Measurements from ENCODE around the gene CIT.

CIT gene

GRCh38 chr12:119836781-119837180, 40.3 kb downstream of the CIT start:
- Mint-ChIP-seq H3K27me3 (no peaks in the 10 kb centered on the region), H3K4me1 (no peaks in the 10 kb centered on the region), H3K9me3 (peaks cover 5% of the 10 kb centered on the region), H3K36me3 (ENCODE audit: low read depth) (peaks cover 16% of the 10 kb centered on the region), H3K4me3 (no peak overlapping the region), H3K27ac (no peak overlapping the region)
- ATAC-seq (no peak), DNase-seq (no peak)

- H3K9me3 Mint-ChIP-seq, result no peaks in the 10 kb centered on the region
- ATAC-seq (no peak), DNase-seq (no peak)
- no peak overlapping the region for H3K27ac Mint-ChIP-seq
- no peak overlapping the region for H3K4me3 Mint-ChIP-seq
- H3K36me3 Mint-ChIP-seq (ENCODE audit: low read depth), result peaks cover 12% of the 10 kb centered on the region
- H3K4me1 Mint-ChIP-seq, result no peaks in the 10 kb centered on the region
- H3K27me3 Mint-ChIP-seq, result no peaks in the 10 kb centered on the region
Observed at GRCh38 chr12:119835068-119835467, 42.1 kb downstream of the CIT start.

GRCh38 chr12:119829439-119829838, 47.7 kb downstream of the CIT start:
- H3K27ac Mint-ChIP-seq, result no peak overlapping the region
- DNase-seq (no peak), ATAC-seq (no peak)
- peaks cover 21% of the 10 kb centered on the region for H3K36me3 Mint-ChIP-seq (ENCODE audit: low read depth)
- peaks cover 3% of the 10 kb centered on the region for H3K9me3 Mint-ChIP-seq
- H3K27me3 Mint-ChIP-seq, result no peaks in the 10 kb centered on the region
- H3K4me1 Mint-ChIP-seq, result peaks cover 3% of the 10 kb centered on the region
- no peak overlapping the region for H3K4me3 Mint-ChIP-seq

- H3K4me3 Mint-ChIP-seq, result no peak overlapping the region
- peaks cover 3% of the 10 kb centered on the region for H3K4me1 Mint-ChIP-seq
- peaks cover 16% of the 10 kb centered on the region for H3K36me3 Mint-ChIP-seq (ENCODE audit: low read depth)
- DNase-seq (no peak), ATAC-seq (no peak)
- no peak overlapping the region for H3K27ac Mint-ChIP-seq
- H3K27me3 Mint-ChIP-seq, result no peaks in the 10 kb centered on the region
- H3K9me3 Mint-ChIP-seq, result peaks cover 3% of the 10 kb centered on the region
Observed at GRCh38 chr12:119828300-119828699, 48.8 kb downstream of the CIT start.

GRCh38 chr12:119827760-119828159, 49.4 kb downstream of the CIT start:
- Mint-ChIP-seq H3K27me3 (no peaks in the 10 kb centered on the region), H3K27ac (no peak overlapping the region), H3K4me3 (no peak overlapping the region), H3K36me3 (ENCODE audit: low read depth) (peaks cover 15% of the 10 kb centered on the region), H3K9me3 (peaks cover 3% of the 10 kb centered on the region), H3K4me1 (peaks cover 3% of the 10 kb centered on the region)
- ATAC-seq (no peak), DNase-seq (no peak)

GRCh38 chr12:119826661-119827445, 50.3 kb downstream of the CIT start:
- Mint-ChIP-seq H3K4me3 (no peak overlapping the region), H3K27ac (no peak overlapping the region), H3K36me3 (ENCODE audit: low read depth) (peaks cover 15% of the 10 kb centered on the region), H3K4me1 (peaks cover 3% of the 10 kb centered on the region), H3K9me3 (peaks cover 3% of the 10 kb centered on the region), H3K27me3 (no peaks in the 10 kb centered on the region)
- no peak for DNase-seq
- ATAC-seq, result no peak

- Mint-ChIP-seq H3K9me3 (peaks cover 3% of the 10 kb centered on the region), H3K4me1 (peaks cover 3% of the 10 kb centered on the region), H3K27ac (no peak overlapping the region), H3K4me3 (no peak overlapping the region), H3K36me3 (ENCODE audit: low read depth) (peaks cover 15% of the 10 kb centered on the region), H3K27me3 (no peaks in the 10 kb centered on the region)
- no peak for ATAC-seq
- no peak for DNase-seq
Observed at GRCh38 chr12:119825262-119825661, 51.9 kb downstream of the CIT start.

- no peaks in the 10 kb centered on the region for H3K4me1 Mint-ChIP-seq
- no peaks in the 10 kb centered on the region for H3K27me3 Mint-ChIP-seq
- H3K4me3 Mint-ChIP-seq, result no peak overlapping the region
- H3K27ac Mint-ChIP-seq, result no peak overlapping the region
- no peak for ATAC-seq
- H3K9me3 Mint-ChIP-seq, result no peaks in the 10 kb centered on the region
- no peak for DNase-seq
- H3K36me3 Mint-ChIP-seq (ENCODE audit: low read depth), result peaks cover 14% of the 10 kb centered on the region
Observed at GRCh38 chr12:119822046-119822445, 55.1 kb downstream of the CIT start.

- H3K9me3 Mint-ChIP-seq, result no peaks in the 10 kb centered on the region
- no peaks in the 10 kb centered on the region for H3K27me3 Mint-ChIP-seq
Observed at GRCh38 chr12:119819322-119819721, 57.8 kb downstream of the CIT start.

GRCh38 chr12:119817546-119818343, 59.4 kb downstream of the CIT start:
- DNase-seq (no peak), ATAC-seq (no peak)
- Mint-ChIP-seq H3K36me3 (ENCODE audit: low read depth) (peaks cover 7% of the 10 kb centered on the region), H3K4me3 (no peak overlapping the region), H3K27ac (no peak overlapping the region), H3K9me3 (no peaks in the 10 kb centered on the region), H3K27me3 (no peaks in the 10 kb centered on the region), H3K4me1 (no peaks in the 10 kb centered on the region)

More at GRCh38 chr12:119819322-119819721, 57.8 kb downstream of the CIT start:
- DNase-seq (no peak), ATAC-seq (no peak)
- Mint-ChIP-seq H3K4me1 (no peaks in the 10 kb centered on the region), H3K4me3 (no peak overlapping the region), H3K36me3 (ENCODE audit: low read depth) (peaks cover 9% of the 10 kb centered on the region), H3K27ac (no peak overlapping the region)

- Mint-ChIP-seq H3K36me3 (ENCODE audit: low read depth) (peaks cover 13% of the 10 kb centered on the region), H3K9me3 (peaks cover 8% of the 10 kb centered on the region), H3K27me3 (no peaks in the 10 kb centered on the region), H3K4me3 (no peak overlapping the region), H3K27ac (no peak overlapping the region), H3K4me1 (no peaks in the 10 kb centered on the region)
- DNase-seq (no peak), ATAC-seq (no peak)
Observed at GRCh38 chr12:119809023-119809422, 68.1 kb downstream of the CIT start.

GRCh38 chr12:119808441-119808840, 68.7 kb downstream of the CIT start:
- Mint-ChIP-seq H3K4me3 (no peak overlapping the region), H3K27me3 (no peaks in the 10 kb centered on the region), H3K9me3 (peaks cover 8% of the 10 kb centered on the region), H3K36me3 (ENCODE audit: low read depth) (peaks cover 13% of the 10 kb centered on the region), H3K4me1 (no peaks in the 10 kb centered on the region), H3K27ac (no peak overlapping the region)
- ATAC-seq (no peak), DNase-seq (no peak)

- Mint-ChIP-seq H3K27me3 (no peaks in the 10 kb centered on the region), H3K4me3 (no peak overlapping the region), H3K9me3 (peaks cover 8% of the 10 kb centered on the region), H3K27ac (no peak overlapping the region), H3K4me1 (no peaks in the 10 kb centered on the region), H3K36me3 (ENCODE audit: low read depth) (peaks cover 13% of the 10 kb centered on the region)
- no peak for DNase-seq
- no peak for ATAC-seq
Observed at GRCh38 chr12:119807380-119807779, 69.7 kb downstream of the CIT start.

- DNase-seq (no peak), ATAC-seq (no peak)
- H3K36me3 Mint-ChIP-seq (ENCODE audit: low read depth), result peaks cover 11% of the 10 kb centered on the region
- H3K27ac Mint-ChIP-seq, result no peak overlapping the region
- no peaks in the 10 kb centered on the region for H3K4me1 Mint-ChIP-seq
- H3K4me3 Mint-ChIP-seq, result no peak overlapping the region
- peaks cover 8% of the 10 kb centered on the region for H3K9me3 Mint-ChIP-seq
- no peaks in the 10 kb centered on the region for H3K27me3 Mint-ChIP-seq
Observed at GRCh38 chr12:119804011-119804641, 73.0 kb downstream of the CIT start.

- Mint-ChIP-seq H3K4me3 (no peak overlapping the region), H3K9me3 (peaks cover 8% of the 10 kb centered on the region), H3K36me3 (ENCODE audit: low read depth) (peaks cover 9% of the 10 kb centered on the region), H3K27ac (no peak overlapping the region), H3K4me1 (no peaks in the 10 kb centered on the region), H3K27me3 (no peaks in the 10 kb centered on the region)
- ATAC-seq (no peak), DNase-seq (no peak)
Observed at GRCh38 chr12:119803381-119803791, 73.7 kb downstream of the CIT start.

All from activated naive CD8-positive, alpha-beta T cell treated with anti-CD3 and anti-CD28 coated beads, Interleukin-2, amount 50 U/mL, for 24 hours (primary cell).